Superior temporal gyrus (tissue), 1 donor: ENCODE measurements around the gene OCA2.

Source experiments
- DNase-seq: peaks from one replicate; pipeline ENCODE4 v3.0.0-alpha.2; 2016; ENCODE audit errors: extremely low spot score

The OCA2 gene

DNA sequence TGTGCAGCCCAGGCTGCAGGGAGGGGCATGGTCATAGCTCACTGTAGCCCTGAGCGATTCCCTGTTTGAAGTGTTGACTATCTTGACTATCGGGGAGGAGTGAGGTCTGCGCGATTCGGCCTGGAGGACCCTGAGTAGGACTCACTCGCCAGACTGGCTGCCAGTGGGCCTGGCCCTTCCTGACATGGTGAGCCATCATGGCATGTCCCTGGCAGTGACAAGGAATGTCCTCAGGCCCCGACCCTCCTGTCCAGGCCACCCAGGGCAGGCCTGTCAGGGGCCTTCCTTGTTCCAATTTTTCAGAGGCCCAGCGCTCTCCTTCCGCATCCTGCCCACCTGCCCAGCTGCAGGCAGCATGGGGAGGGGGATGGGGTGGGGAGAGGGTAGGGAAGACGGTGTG, 5.2 kb upstream of the OCA2 start:
- DNase-seq = no peak

- no peak for DNase-seq
Observed at GRCh38 chr15:28103831-28104230, 4.7 kb upstream of the OCA2 start.

DNA sequence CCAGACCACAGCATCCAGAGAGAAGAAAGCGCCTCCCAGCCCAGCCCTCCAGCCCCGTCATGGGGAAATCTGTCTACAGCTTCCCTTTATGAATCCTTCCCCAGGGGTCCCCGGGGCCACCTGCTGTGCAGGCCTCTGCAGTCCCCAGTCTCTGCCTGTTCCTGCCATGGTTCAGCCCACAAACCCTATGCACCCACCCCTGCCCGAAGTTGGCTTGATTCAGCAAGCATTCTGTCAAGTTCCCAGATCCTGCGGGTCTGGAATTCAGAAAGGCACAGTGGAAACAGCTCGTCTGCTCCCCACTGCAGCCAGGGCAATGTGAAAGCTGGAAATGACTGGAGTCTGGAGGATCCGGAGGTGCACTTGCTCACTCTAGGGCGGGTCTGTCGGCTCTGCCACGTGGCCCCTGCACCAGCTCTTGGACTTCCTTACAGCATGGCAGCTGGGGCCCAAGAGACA, 2.9 kb upstream of the OCA2 start:
- DNase-seq = no peak

- DNase-seq = no peak
Observed at GRCh38 chr15:28101201-28101600, 2.1 kb upstream of the OCA2 start.

- DNase-seq = no peak
Observed at GRCh38 chr15:28100516-28101195, 1.5 kb upstream of the OCA2 start.

DNA sequence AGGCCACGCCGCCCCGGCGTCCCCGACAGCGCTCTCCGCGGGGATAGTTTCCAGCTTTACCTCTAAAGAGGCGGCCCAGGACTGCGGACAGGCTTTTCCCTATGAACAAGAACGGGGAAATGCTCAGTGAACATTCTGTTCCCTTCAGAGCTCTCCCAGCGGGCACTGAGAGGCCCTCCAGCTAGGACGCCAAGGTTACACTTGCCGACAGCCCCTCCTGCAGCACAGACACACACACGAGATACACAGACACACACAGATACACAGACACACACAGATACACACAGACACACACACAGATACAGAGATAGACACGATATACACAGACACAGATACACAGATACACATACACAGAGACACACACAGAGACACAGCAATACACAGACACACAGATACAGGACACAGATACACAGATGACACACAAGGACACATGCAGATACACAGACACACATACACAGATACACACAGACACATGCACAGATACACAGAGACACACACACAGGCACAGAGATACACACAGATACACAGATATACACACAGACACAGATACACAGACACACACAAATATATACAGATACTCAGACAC, 533 bp upstream of the OCA2 start:
- DNase-seq = no peak

DNA sequence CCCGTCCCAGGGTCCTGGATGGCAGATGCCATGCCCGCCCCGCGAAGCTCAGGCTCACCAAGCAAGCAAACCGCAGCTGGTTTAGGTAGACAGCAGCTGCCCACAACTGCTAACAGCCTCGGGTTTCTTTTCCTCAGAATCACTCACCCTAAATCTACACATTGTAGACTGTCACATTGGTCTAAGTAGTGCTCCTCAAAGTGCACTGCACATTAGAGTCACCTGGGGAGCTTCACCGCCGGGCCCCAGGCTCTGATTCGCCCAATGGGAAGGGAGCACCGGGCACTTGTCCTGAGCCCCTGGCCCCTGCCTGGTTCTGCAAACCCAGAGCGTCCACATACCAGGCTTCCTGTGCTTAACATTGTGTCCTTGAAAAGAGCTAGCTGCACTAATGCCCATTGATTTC, 752 bp downstream of the OCA2 start:
- DNase-seq = no peak

DNA sequence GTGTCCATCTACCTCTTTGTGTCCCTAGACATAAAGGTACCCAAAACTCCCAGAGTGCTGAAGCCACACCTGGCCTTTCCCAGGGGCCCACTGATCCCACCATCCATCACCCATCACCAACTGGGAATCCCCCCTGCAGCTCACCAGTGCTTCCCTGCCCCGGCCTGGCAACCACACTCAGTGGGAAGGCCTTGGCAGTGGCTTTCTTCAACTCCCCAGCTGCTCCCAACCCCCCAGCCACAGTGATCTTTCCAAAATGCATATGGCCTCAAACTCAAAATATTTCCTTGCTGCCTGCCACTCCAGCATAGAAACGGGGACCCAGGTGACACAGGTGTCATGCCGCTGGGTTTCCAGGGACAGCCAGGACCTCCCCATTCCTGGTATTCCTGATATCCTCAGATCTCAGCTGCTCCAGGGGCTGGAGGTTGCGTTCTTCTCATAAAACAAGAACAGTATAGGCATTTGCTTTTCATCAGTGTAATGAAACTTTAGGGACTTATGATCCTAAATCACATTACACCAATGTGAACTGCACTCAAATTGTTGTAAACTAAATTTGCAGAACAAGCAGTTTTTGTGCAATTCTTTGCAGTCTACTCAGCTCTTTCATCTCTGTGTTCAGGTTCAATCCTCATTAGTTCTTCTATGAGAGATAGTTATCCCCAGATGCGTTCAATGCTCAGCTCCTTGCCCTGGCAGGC, 1.3 kb downstream of the OCA2 start:
- no peak for DNase-seq

- DNase-seq = no peak
Observed at GRCh38 chr15:28096670-28097431, 2.3 kb downstream of the OCA2 start.

- DNase-seq = no peak
Observed at GRCh38 chr15:28096411-28096669, 2.8 kb downstream of the OCA2 start.

GRCh38 chr15:28094732-28095521, 4.2 kb downstream of the OCA2 start:
- DNase-seq = no peak

GRCh38 chr15:28093752-28094535, 5.2 kb downstream of the OCA2 start:
- no peak for DNase-seq

DNA sequence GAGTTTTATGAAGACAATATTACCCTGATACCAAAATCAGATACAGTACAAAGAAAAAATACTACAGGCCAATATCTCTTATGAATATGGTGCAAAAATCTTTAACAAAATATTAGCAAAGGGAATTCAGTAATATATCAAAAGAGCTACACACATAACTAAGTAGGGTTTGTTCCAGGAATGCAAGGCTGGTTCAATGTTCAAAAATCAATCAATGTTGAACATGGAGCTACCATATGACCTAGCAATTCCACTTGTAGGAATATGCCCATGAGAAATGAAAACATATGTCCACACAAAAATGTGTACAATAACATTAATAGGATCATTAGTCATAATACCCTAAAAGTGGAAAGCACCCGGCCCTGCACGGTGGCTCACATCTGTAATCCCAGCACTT, 7.8 kb downstream of the OCA2 start:
- no peak for DNase-seq

DNA sequence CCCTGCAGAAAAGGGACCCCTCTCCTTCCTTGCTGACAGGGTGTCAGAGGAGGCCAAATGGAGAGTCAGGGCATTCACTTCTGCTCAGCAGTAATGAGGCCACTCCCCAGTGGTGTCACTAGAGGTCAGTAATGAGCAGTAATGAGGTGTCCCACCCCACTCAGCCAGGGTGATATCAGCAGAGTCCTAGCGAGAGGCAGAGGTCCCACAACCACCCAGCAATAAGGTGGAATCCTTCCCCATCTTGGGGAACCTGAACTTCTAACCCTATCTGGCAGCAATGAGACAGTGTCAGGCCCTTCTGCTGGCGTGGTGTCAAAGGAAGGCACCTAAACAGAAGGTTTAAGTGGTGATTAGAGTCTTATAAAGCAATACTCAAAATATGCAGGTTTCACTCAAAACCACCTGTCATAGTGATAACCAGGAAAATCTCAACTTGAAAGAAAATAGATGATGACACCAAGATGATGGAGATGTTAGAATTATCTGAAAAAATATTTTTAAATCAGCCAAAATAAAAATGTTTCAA, 12.9 kb downstream of the OCA2 start:
- no peak for DNase-seq

DNA sequence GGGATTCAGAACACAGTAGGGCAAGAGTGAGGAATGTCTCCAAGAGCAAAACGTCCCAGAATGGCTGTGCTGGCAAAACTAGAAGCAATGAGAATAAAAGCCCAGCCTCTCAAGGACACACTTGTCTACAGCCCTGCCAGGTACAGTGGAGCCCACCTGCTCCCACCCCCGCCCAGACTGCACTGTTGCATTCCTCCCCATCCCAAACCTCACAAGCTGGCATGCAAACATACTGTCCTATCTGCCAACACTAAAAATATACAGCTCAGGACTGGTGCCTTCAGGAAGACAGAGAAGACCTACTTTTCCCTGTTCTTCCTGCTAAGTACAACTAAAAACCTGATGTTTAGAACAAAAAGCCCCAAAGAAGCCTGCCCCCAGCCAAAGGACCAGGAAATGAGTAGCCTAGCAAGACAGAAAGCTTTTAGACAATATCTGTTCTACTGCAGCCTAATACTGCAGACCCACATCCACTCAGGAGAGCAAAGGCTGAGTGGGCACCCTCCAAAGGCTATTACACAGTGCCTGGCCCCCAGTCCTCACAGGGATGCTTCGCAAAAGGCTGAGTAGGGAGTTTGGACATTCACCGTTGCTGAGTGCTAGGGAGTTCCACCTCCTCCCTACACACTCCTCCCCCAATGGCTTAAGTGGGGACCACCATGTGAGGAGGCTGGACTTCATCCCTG, 13.5 kb downstream of the OCA2 start:
- DNase-seq = no peak

GRCh38 chr15:28084547-28084946, 14.6 kb downstream of the OCA2 start:
- DNase-seq = no peak

DNA sequence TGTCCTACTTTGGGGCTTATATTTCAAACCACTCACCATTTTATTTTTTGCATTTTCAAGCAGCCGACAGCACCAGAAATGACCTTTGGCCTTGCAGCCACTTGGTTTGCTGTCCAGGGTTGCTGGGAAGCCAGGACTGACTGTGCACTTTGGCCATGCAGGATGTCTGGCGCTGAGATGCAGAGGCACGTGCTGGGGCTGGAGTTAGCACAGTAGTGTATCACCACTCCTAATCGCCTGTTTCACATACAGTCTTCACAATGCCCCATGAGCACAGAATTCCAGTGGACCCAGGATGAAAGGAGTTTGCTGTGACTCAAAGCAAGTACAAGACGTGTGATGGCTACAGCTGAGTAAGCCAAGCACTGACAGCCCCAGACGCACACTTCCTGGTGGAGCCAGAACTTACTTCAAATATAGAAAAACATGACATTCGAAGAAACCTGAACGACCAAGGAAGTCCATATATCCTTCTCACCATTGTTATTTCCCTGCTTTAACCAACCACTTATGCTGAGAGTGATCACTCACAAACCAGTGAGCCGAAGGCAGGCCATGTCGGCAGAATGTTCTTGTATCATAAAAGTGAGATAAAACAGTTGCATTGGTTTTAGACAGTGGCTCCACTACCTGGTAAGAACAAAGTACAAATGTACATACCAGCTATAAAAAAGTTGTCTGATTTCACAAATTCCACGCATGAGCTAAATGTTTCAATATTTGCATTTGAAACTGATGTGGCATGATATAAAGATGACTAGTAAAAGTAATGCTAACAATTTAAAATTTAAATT, 16.0 kb downstream of the OCA2 start:
- no peak for DNase-seq

DNA sequence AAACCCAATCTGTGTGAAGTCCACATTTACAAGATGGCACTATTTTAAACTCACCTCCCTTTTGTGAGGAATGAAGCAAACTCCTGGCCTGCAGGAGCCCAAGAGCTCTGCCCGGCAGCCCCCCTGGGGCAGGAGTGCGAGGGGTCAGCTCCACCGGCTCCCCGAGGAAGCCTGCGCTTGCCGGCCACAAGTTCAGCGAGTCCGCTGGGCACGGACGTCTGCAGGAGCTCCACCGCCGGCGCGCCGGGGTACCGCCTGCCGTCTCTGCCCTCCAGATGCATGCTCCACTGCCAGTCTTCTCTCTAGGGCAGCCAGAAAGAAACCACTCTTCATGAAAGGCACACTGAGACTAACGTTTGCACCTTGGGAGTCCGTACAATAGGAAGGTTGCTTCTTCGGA, 17.5 kb downstream of the OCA2 start:
- DNase-seq = no peak

DNA sequence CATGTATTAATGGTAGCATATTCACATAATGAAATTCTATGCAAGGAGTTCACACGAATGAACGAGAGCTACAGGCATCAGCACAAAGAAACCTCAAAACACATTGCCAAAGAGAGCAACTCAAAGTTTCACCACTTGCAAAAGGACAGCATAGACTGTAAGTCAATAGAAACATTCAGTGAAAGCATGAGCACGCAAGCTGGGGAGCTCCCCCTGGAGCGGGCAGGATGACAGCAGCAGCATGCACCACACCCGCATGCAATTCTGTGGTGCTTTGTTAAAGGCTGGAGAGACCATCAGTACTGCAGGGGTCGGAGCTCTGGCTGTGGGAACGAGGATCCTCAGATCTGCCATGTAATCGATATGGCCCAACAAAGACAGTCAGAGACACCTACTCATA, 18.7 kb downstream of the OCA2 start:
- DNase-seq = no peak
